ENCODE results near the gene MUC4.

Gene MUC4

GRCh38 chr3:195766671-195767070, 45.1 kb downstream of the MUC4 start:
- TF ChIP-seq ZFX (IDR thresholded peaks at IDR 0.05; ENCODE audit: borderline replicate concordance): no peak
- TF ChIP-seq CTCF (IDR thresholded peaks at IDR 0.05): no peak
- no peak overlapping the region for H3K27ac ChIP-seq

- no peak for TF ChIP-seq ZFX (IDR thresholded peaks at IDR 0.05; ENCODE audit: borderline replicate concordance)
- TF ChIP-seq CTCF (IDR thresholded peaks at IDR 0.05): no peak
These were observed 46.6 kb downstream of the MUC4 start for GRCh38 chr3:195764961-195765706.

GRCh38 chr3:195763843-195764825, 47.6 kb downstream of the MUC4 start:
- H3K27ac ChIP-seq: no peak overlapping the region

More at GRCh38 chr3:195764961-195765706, 46.6 kb downstream of the MUC4 start:
- H3K27ac ChIP-seq: no peak overlapping the region

DNA sequence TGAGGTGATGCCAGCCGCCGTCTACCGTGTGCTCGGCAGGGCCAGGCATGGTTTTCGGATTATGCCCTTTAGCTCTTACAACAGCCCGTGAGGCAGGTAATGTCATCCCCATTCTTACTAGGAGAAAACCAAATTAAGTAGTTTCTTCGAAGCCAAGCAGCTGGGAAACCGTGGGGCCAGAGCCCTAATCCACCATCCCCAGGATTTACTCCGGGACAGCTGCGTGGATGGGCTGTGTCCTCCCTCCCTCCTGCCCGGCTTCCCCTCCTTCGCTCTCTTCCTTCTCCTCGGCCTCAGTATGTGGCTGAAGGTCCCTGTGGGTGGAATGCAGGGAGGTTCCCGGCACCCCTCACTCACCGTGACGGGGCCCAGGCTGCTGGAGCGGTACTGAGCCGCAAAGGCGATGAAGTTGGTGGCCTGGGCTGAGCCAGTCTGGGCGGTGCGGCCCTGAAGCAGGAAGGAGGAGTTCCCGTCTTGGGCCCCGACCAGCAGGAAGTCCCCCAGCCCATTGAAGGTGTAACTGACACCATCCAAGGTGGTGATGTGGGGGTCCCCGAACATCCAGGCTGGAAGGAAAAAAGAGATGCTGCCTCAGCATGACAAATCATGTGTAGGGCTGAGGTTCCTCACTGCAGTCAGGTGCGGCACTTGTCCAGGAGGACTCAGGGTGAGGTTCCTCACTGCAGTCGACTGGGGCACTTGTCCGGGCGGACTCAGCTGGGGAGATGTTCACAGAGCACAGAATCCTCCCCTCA, 48.5 kb downstream of the MUC4 start:
- no peak for TF ChIP-seq ZFX (IDR thresholded peaks at IDR 0.05; ENCODE audit: borderline replicate concordance)
- no peak for TF ChIP-seq CTCF (IDR thresholded peaks at IDR 0.05)
- no peak overlapping the region for H3K27ac ChIP-seq

More at GRCh38 chr3:195763843-195764825, 47.6 kb downstream of the MUC4 start:
- TF ChIP-seq ZFX (IDR thresholded peaks at IDR 0.05; ENCODE audit: borderline replicate concordance) (no peak), CTCF (IDR thresholded peaks at IDR 0.05) (no peak)

- no peak overlapping the region for H3K27ac ChIP-seq
- TF ChIP-seq CTCF (IDR thresholded peaks at IDR 0.05): no peak
- no peak for TF ChIP-seq ZFX (IDR thresholded peaks at IDR 0.05; ENCODE audit: borderline replicate concordance)
These were observed 49.1 kb downstream of the MUC4 start for GRCh38 chr3:195762611-195763010.

- TF ChIP-seq ZFX (IDR thresholded peaks at IDR 0.05; ENCODE audit: borderline replicate concordance) (no peak), CTCF (IDR thresholded peaks at IDR 0.05) (no peak)
- H3K27ac ChIP-seq: no peak overlapping the region
These were observed 49.5 kb downstream of the MUC4 start for GRCh38 chr3:195762249-195762585.
